Esophagus (tissue), 2 donors: ENCODE measurements around the gene SAPCD2. TPM values are rescaled to one million over a fixed set of nuclear protein-coding genes. Genes with fewer than 3 reads are reported as not detected.
A peak's percentile ranks its signal among the peaks of the same experiment; 100 is the strongest.
"Not testable (repeated sequence)": the region's sequence is repeated elsewhere in the genome, so short reads cannot be mapped to it uniquely, and the experiment has no call there.

ENCODE experiments used
- H3K27ac ChIP-seq, 2 donors: one replicate each; pipeline ENCODE4 v1.5.1; 2013; ENCODE audit warnings: low read depth in 2 of 2, mild to moderate bottlenecking in 2 of 2, inconsistent platforms in 1 of 2, low read length in 1 of 2, moderate library complexity in 1 of 2
- H3K27me3 ChIP-seq, 2 donors: one replicate each; pipeline ENCODE4 v1.6.1; 2013; ENCODE audit warnings: low read length in 2 of 2, control low read depth in 1 of 2, mild to moderate bottlenecking in 1 of 2; ENCODE audit not compliant: insufficient read depth in 2 of 2, control insufficient read depth in 1 of 2
- H3K36me3 ChIP-seq, 2 donors: one replicate each; pipeline ENCODE4 v1.6.1; 2013; ENCODE audit warnings: low read length in 1 of 2; ENCODE audit not compliant: control insufficient read depth in 2 of 2, insufficient read depth in 2 of 2
- H3K4me1 ChIP-seq, 2 donors: one replicate each; pipeline ENCODE4 v1.6.1; 2013; ENCODE audit warnings: low read length in 1 of 2; ENCODE audit not compliant: control insufficient read depth in 2 of 2, insufficient read depth in 2 of 2
- H3K4me3 ChIP-seq, 2 donors: one replicate each; pipeline ENCODE4 v1.5.1; 2013; ENCODE audit warnings: low read length in 2 of 2, mild to moderate bottlenecking in 2 of 2, low read depth in 1 of 2, moderate library complexity in 1 of 2
- H3K9me3 ChIP-seq, 2 donors: one replicate each; pipeline ENCODE4 v1.6.1; 2013; ENCODE audit warnings: mild to moderate bottlenecking in 2 of 2, low read depth in 1 of 2, low read length in 1 of 2, moderate library complexity in 1 of 2; ENCODE audit not compliant: control insufficient read depth in 2 of 2, insufficient read depth in 1 of 2
- WGBS, 2 donors: extraction: QIAGEN DNeasy Blood & Tissue Kit; methylation state at CpG; one replicate each; pipeline ENCODE4 v1.1.7; 2013; 5-methylcytosine and 5-hydroxymethylcytosine counted together
- polyA plus RNA-seq, 2 donors: library from polyadenylated mRNA; stranded (reverse); fragments of 200-250 nt; gene quantifications; one replicate each; pipeline ENCODE4 v1.2.3, GENCODE V29; 2013
- donor health status: healthy with polysubstance abuse.
- donor health status: Bipolar disorder and iron deficiency.

SAPCD2 gene
- polyA plus RNA-seq, 2 donors = 7.5 to 9.0 TPM

GRCh38 chr9:137034709-137035506, 35.4 kb downstream of the SAPCD2 start:
- Histone ChIP-seq H3K27me3 (no peaks in the 10 kb centered on the region), H3K36me3 (no peaks in the 10 kb centered on the region), H3K9me3 (no peaks in the 10 kb centered on the region), H3K4me1 (peaks cover 3 to 6% of the 10 kb centered on the region in 2 donors), H3K4me3 (no peak overlapping the region), H3K27ac (peak overlapping the region in 1 of 2 donors; percentile 56)
- 10 to 13% methylated on average over 24 of the region's 24 CpGs for WGBS, 2 donors

- Histone ChIP-seq H3K9me3 (no peaks in the 10 kb centered on the region), H3K27me3 (no peaks in the 10 kb centered on the region), H3K36me3 (no peaks in the 10 kb centered on the region), H3K4me3 (no peak overlapping the region), H3K4me1 (peaks cover 5 to 6% of the 10 kb centered on the region in 2 donors), H3K27ac (peak overlapping the region in 1 of 2 donors; percentile 0)
- WGBS, 2 donors = 27 to 33% methylated on average over 15 of the region's 15 CpGs
Measured at GRCh38 chr9:137034039-137034708, 36.2 kb downstream of the SAPCD2 start.

GRCh38 chr9:137033481-137033880, 36.9 kb downstream of the SAPCD2 start:
- not testable (repeated sequence) for H3K27me3 ChIP-seq, H3K36me3 ChIP-seq, H3K4me3 ChIP-seq, H3K4me1 ChIP-seq, H3K27ac ChIP-seq, H3K9me3 ChIP-seq
- 86 to 94% methylated on average over 5 of the region's 5 CpGs for WGBS, 2 donors

- Histone ChIP-seq H3K4me3 (no peak overlapping the region), H3K27me3 (no peaks in the 10 kb centered on the region), H3K36me3 (no peaks in the 10 kb centered on the region), H3K27ac (peak overlapping the region in 1 of 2 donors; percentile 11), H3K4me1 (peaks cover 8 to 9% of the 10 kb centered on the region in 2 donors), H3K9me3 (no peaks in the 10 kb centered on the region)
- 75 to 79% methylated on average over 10 of the region's 10 CpGs for WGBS, 2 donors
Measured at GRCh38 chr9:137032858-137033257, 37.5 kb downstream of the SAPCD2 start.

GRCh38 chr9:137031904-137032640, 38.3 kb downstream of the SAPCD2 start, which contains the start of gene FUT7:
Gene FUT7 (minus strand): TSS chr9:137032088. CDS start chr9:137031991, 97 bp downstream.
- H3K4me3 ChIP-seq = peak within 1 kb of the TSS in 1 of 2 donors; percentile 15
- no peaks in the 10 kb centered on the region for H3K27me3 ChIP-seq
- no peaks in the 10 kb centered on the region for H3K9me3 ChIP-seq
- H3K4me1 ChIP-seq = peaks cover 12 to 14% of the 10 kb centered on the region in 2 donors
- whole genome bisulfite sequencing, 2 donors = 51 to 53% methylated on average over 16 of the region's 16 CpGs
- H3K36me3 ChIP-seq = no peaks in the 10 kb centered on the region
- H3K27ac ChIP-seq = peak within 1 kb of the TSS in 1 of 2 donors; percentile 11

- peak overlapping the region in 1 of 2 donors; percentile 15 for H3K4me3 ChIP-seq
- H3K27ac ChIP-seq = no peak overlapping the region
Measured at GRCh38 chr9:137030538-137031527, 39.5 kb downstream of the SAPCD2 start.

GRCh38 chr9:137030006-137030405, 40.4 kb downstream of the SAPCD2 start:
- Histone ChIP-seq H3K27ac (no peak overlapping the region), H3K4me1 (peaks cover 9 to 22% of the 10 kb centered on the region in 2 donors)

More at GRCh38 chr9:137030538-137031527, 39.5 kb downstream of the SAPCD2 start:
- Histone ChIP-seq H3K36me3 (no peaks in the 10 kb centered on the region), H3K27me3 (no peaks in the 10 kb centered on the region), H3K4me1 (peaks cover 14 to 18% of the 10 kb centered on the region in 2 donors), H3K9me3 (no peaks in the 10 kb centered on the region)
- WGBS, 2 donors = 78 to 79% methylated on average over 65 of the region's 65 CpGs

GRCh38 chr9:137029058-137029936, 41.1 kb downstream of the SAPCD2 start:
- no peaks in the 10 kb centered on the region for H3K27me3 ChIP-seq
- 25 to 27% methylated on average over 19 of the region's 19 CpGs for whole genome bisulfite sequencing, 2 donors
- H3K36me3 ChIP-seq = no peaks in the 10 kb centered on the region
- no peaks in the 10 kb centered on the region for H3K9me3 ChIP-seq
- peak overlapping the region in 1 of 2 donors; percentile 38 for H3K4me3 ChIP-seq
- peaks cover 8 to 20% of the 10 kb centered on the region in 2 donors for H3K4me1 ChIP-seq
- peak overlapping the region in 1 of 2 donors; percentile 66 for H3K27ac ChIP-seq

More at GRCh38 chr9:137030006-137030405, 40.4 kb downstream of the SAPCD2 start:
- Histone ChIP-seq H3K27me3 (no peaks in the 10 kb centered on the region), H3K4me3 (no peak overlapping the region), H3K9me3 (no peaks in the 10 kb centered on the region), H3K36me3 (no peaks in the 10 kb centered on the region)
- WGBS, 2 donors = 72 to 78% methylated on average over 14 to 15 of the region's 15 CpGs
